VCaP (cell line): ENCODE results near the gene RASGEF1C.

Experiments used
- H3K27ac ChIP-seq: fragments of 450-650 bp; 2 replicates; pipeline ENCODE4 v1.5.1; 2017
- CTCF ChIP-seq: fragments of 450-650 bp; conservative IDR thresholded peaks from 2 replicates; pipeline ENCODE4 v1.5.1; 2017; ENCODE audit warnings: mild to moderate bottlenecking, moderate library complexity

The RASGEF1C gene

GRCh38 chr5:180077594-180078284 is 131.3 kb downstream of the RASGEF1C start:
- TF ChIP-seq CTCF, result no peak
- H3K27ac ChIP-seq, result no peak overlapping the region

- no peak overlapping the region for H3K27ac ChIP-seq
- TF ChIP-seq CTCF, result no peak
These were observed 133.3 kb downstream of the RASGEF1C start for GRCh38 chr5:180075703-180076102.

- no peak overlapping the region for H3K27ac ChIP-seq
- TF ChIP-seq CTCF, result no peak
These were observed 134.5 kb downstream of the RASGEF1C start for GRCh38 chr5:180074462-180074861.

GRCh38 chr5:180072556-180072955 is 136.5 kb downstream of the RASGEF1C start:
- TF ChIP-seq CTCF, result no peak
- H3K27ac ChIP-seq, result peak overlapping the region; percentile 94

GRCh38 chr5:180072256-180072548 is 136.8 kb downstream of the RASGEF1C start:
- H3K27ac ChIP-seq, result peak overlapping the region; percentile 94
- TF ChIP-seq CTCF, result no peak

- TF ChIP-seq CTCF, result no peak
- peak within 1 kb of the TSS; percentile 94 for H3K27ac ChIP-seq
These were observed 137.3 kb downstream of the RASGEF1C start, which contains the start of gene RNF130 for GRCh38 chr5:180071531-180072255. Gene RNF130, minus strand, starts transcription at chr5:180071759. Its CDS starts 57 bp downstream, at chr5:180071702.

GRCh38 chr5:180070756-180071530 is 138.1 kb downstream of the RASGEF1C start:
- H3K27ac ChIP-seq, result peak overlapping the region; percentile 94
- no peak for TF ChIP-seq CTCF
